Psoas muscle (tissue), 8 donors: ENCODE measurements around the gene HTT-AS. TPM values are rescaled to one million over a fixed set of nuclear protein-coding genes. Genes with fewer than 3 reads are reported as not detected.

Experiments used
- ATAC-seq, 4 donors: fragments of 200-7000 bp; cut with Tn5 transposase; one replicate each; pipeline ENCODE4 v1.9.1; 2020; ENCODE audit warnings: moderate library complexity in 3 of 4, mild to moderate bottlenecking in 2 of 4
- DNase-seq, 2 donors: peaks; one replicate each; pipeline ENCODE4 v3.0.0-alpha.2; 2020
- H3K27ac ChIP-seq: fragments of 200-600 bp; one replicate; pipeline ENCODE4 v1.8.0; 2022
- H3K27me3 ChIP-seq, 3 donors: fragments of 200-600 bp in 1 of 3; one replicate each; pipeline versions ENCODE4 v1.6.1 to v1.8.0; 2013 to 2022; ENCODE audit warnings: low read length in 2 of 3, mild to moderate bottlenecking in 2 of 3, moderate library complexity in 1 of 3; ENCODE audit not compliant: insufficient read depth in 3 of 3
- H3K36me3 ChIP-seq, 2 donors: fragments of 200-600 bp in 1 of 2; one replicate each; pipeline versions ENCODE4 v1.6.1 to v1.8.0; 2013 to 2022; ENCODE audit warnings: low read depth in 1 of 2, mild to moderate bottlenecking in 1 of 2, moderate library complexity in 1 of 2; ENCODE audit not compliant: insufficient read depth in 1 of 2
- H3K4me1 ChIP-seq: fragments of 200-600 bp; one replicate; pipeline ENCODE4 v1.8.0; 2022
- H3K4me3 ChIP-seq: fragments of 200-600 bp; one replicate; pipeline ENCODE4 v1.8.0; 2022; ENCODE audit warnings: mild to moderate bottlenecking
- H3K9me3 ChIP-seq: fragments of 200-600 bp; one replicate; pipeline ENCODE4 v1.8.0; 2022
- CTCF ChIP-seq: fragments of 200-600 bp; IDR thresholded peaks from one replicate; pipeline ENCODE4 v1.8.0; 2022; ENCODE audit warnings: antibody characterized with exemption
- WGBS, 3 donors: extraction: QIAGEN DNeasy Blood & Tissue Kit; methylation state at CpG; one replicate each; pipeline versions ENCODE4 v1.1.6 to v1.1.7; 2013; 5-methylcytosine and 5-hydroxymethylcytosine counted together
- intact Hi-C, 2 donors: fragments of 100-400 bp; cut with DNase I; formaldehyde crosslinking; loops; one replicate each; pipeline versions ENCODE4 v1.11.0 to v1.14.2; 2022
- polyA plus RNA-seq, 3 donors: library from polyadenylated mRNA; stranded (reverse); fragments of 200-250 nt; gene quantifications; one replicate each; pipeline ENCODE4 v1.2.3, GENCODE V29; 2013
- total RNA-seq, 4 donors: library from RNA; stranded (reverse); fragmentation: NEBNext Ultra II Directional in 2 of 4; extraction: Animal tissue kit (Norgen Biotek cat#: 25700) in 2 of 4; gene quantifications; one replicate each; pipeline versions ENCODE4 v1.2.1 to v1.2.4, GENCODE V29; 2021 to 2023
- donor health status: healthy with polysubstance abuse.
- donor health status: DM: no; HTN: no; CAD: no; lungs with moderate emphysema.
- donor health status: Bipolar disorder and iron deficiency.
- donor health status: healthy.
- donor health status: DM: yes; HTN: yes; CAD: no.
- donor health status: DM: no; HTN: no; CAD: no.
- donor health status: DM: no; HTN: no; CAD: no.
- donor health status: DM: yes; HTN: yes; CAD: no.

HTT-AS gene
- total and polyA plus RNA-seq, 7 donors = not detected

DNA sequence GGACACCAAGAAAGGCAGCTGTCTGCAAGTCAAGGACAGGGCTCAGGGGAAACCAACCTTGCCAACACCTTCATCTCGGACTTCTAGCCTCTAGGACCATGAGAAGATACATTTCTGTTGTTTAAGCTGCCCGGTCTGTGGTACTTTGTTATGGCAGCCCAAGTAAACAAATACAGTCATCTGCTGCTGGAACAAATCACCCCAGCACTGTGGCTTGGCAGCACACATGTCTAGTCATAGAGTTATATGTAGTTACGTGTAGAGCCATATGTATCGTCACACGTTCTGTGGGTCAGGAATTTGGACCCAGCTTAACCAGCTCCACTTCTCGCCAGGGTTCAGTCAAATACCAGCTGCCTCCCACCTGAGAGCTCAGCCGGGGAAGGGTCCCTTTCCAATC, 2.5 kb downstream of the HTT-AS start:
- ATAC-seq = no peak
- DNase-seq = no peak
- no peak overlapping the region for H3K27ac ChIP-seq
- no peaks in the 10 kb centered on the region for H3K9me3 ChIP-seq
- 63 to 70% (median 64%) methylated on average over 7 of the region's 7 CpGs for WGBS, 3 donors
- no peaks in the 10 kb centered on the region for H3K27me3 ChIP-seq
- H3K4me3 ChIP-seq = no peak overlapping the region
- TF ChIP-seq CTCF = no peak
- no peaks in the 10 kb centered on the region for H3K36me3 ChIP-seq
- intact Hi-C loops = no loop called here
- peaks cover 12% of the 10 kb centered on the region for H3K4me1 ChIP-seq

GRCh38 chr4:3070709-3071500, 3.4 kb downstream of the HTT-AS start:
- WGBS, 3 donors = 72 to 82% (median 78%) methylated on average over 3 of the region's 3 CpGs
- no peak for DNase-seq
- Histone ChIP-seq H3K36me3 (no peaks in the 10 kb centered on the region), H3K27me3 (no peaks in the 10 kb centered on the region), H3K9me3 (no peaks in the 10 kb centered on the region), H3K27ac (no peak overlapping the region), H3K4me1 (peaks cover 3% of the 10 kb centered on the region), H3K4me3 (no peak overlapping the region)
- TF ChIP-seq CTCF = no peak
- intact Hi-C loops = no loop called here
- no peak for ATAC-seq

DNA sequence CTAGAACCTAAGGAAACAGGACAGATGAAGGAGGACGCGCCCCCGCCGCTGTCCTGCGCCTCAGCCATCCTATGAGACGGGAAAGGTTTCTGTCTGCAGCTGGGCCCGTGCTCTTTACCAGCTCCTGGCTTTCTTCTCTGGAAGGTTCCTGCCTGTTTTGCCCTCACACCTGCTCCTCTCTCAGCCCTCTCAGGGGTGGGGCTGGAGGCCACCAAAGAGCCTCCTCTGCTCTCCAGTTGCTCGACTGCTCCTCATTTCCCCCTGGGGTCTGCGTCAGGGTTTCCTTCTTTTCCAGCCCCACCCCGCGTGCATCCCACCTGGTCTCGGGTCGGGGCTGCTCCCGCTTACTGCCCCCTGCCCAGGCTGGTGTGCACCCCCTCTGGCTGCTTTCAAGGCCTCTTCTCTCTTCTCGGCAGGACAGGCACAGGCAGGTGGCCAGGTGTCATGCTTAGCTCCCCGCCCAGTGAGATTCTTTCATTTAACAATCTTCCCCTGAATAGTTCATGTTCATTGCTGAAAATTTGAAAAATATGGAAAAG, 4.6 kb downstream of the HTT-AS start:
- Histone ChIP-seq H3K27ac (no peak overlapping the region), H3K4me1 (no peaks in the 10 kb centered on the region), H3K4me3 (no peak overlapping the region), H3K36me3 (no peaks in the 10 kb centered on the region), H3K9me3 (no peaks in the 10 kb centered on the region), H3K27me3 (no peaks in the 10 kb centered on the region)
- no peak for TF ChIP-seq CTCF
- ATAC-seq (no peak), DNase-seq (no peak)
- intact Hi-C loops = no loop called here
- WGBS, 3 donors = 71 to 84% (median 78%) methylated on average over 15 to 16 of the region's 16 CpGs

GRCh38 chr4:3067473-3068001, 6.8 kb downstream of the HTT-AS start:
- no peak for TF ChIP-seq CTCF
- no peaks in the 10 kb centered on the region for H3K9me3 ChIP-seq
- H3K27me3 ChIP-seq = no peaks in the 10 kb centered on the region
- H3K4me3 ChIP-seq = no peak overlapping the region
- H3K27ac ChIP-seq = no peak overlapping the region
- ATAC-seq = no peak
- no peaks in the 10 kb centered on the region for H3K4me1 ChIP-seq
- DNase-seq = no peak
- no peaks in the 10 kb centered on the region for H3K36me3 ChIP-seq
- WGBS, 3 donors = 74 to 77% (median 76%) methylated on average over 6 of the region's 6 CpGs
- intact Hi-C loops = no loop called here
